GM12878 (cell line): ENCODE results near the gene STK33. TPM values are rescaled to one million over a fixed set of nuclear protein-coding genes. Genes with fewer than 3 reads are reported as not detected.

ENCODE experiments used
- ATAC-seq: fragments of 200-7000 bp; cut with Tn5 transposase; 3 replicates; pipeline ENCODE4 v1.9.1; 2020; ENCODE audit warnings: mild to moderate bottlenecking, moderate library complexity
- BruUV-seq: library from RNA; stranded (reverse); fragments of 400-500 nt; replicated peaks from 2 replicates; lab custom pipeline; 2021; lab: Mats Ljungman, UMichigan
- CTCF ChIA-PET: fragments of 300-600 bp; sonication (Branson Sonifier 250); formaldehyde crosslinking; extraction: SDS; loops from one replicate; lab custom pipeline; 2021; ENCODE audit warnings: inconsistent platforms; lab: Yijun Ruan, JAX
- POLR2A ChIA-PET: fragments of 350-600 bp; formaldehyde crosslinking; extraction: SDS; loops from one replicate; lab custom pipeline; 2021; ENCODE audit warnings: inconsistent platforms; lab: Charles Lee
- RAD21 ChIA-PET: fragments of 300-600 bp; sonication (Branson Sonifier 250); formaldehyde crosslinking; loops from one replicate; lab custom pipeline; 2023; ENCODE audit warnings: antibody characterized with exemption; ENCODE audit not compliant: unreplicated experiment; lab: Charles Lee
- SMC1A ChIA-PET: fragments of 300-600 bp; sonication (Branson Sonifier 250); formaldehyde crosslinking; loops from one replicate; lab custom pipeline; 2023; ENCODE audit not compliant: unreplicated experiment, uncharacterized antibody; lab: Charles Lee
- DNase-seq: peaks from one replicate; pipeline ENCODE4 v3.0.0-alpha.2; 2011; ENCODE audit warnings: low read depth, low spot score
- FAIRE-seq: peaks from 3 replicates; lab custom pipeline; 2011; peaks lifted over from hg19 to GRCh38; lab: Jason Lieb, UNC
- H2AFZ ChIP-seq: 2 replicates; pipeline ENCODE4 v1.6.0; 2011; ENCODE audit warnings: low read depth, low read length, control low read depth; ENCODE audit not compliant: control insufficient read depth
- H3K27ac ChIP-seq: 2 replicates; pipeline ENCODE4 v1.5.1; 2011; ENCODE audit warnings: control low read depth; ENCODE audit not compliant: control insufficient read depth, insufficient read depth
- H3K27me3 ChIP-seq, 2 experiments: replicated peaks in 1 of 2; 2 replicates each; pipeline versions ENCODE4 v1.6.0 to v1.6.1; 2011; ENCODE audit warnings: low read length in 1 of 2; ENCODE audit not compliant: control insufficient read depth in 2 of 2, insufficient read depth in 2 of 2
- H3K36me3 ChIP-seq, 2 experiments: 2 replicates each; pipeline ENCODE4 v1.5.1; 2011; ENCODE audit warnings: low read length in 1 of 2; ENCODE audit not compliant: control insufficient read depth in 2 of 2, insufficient read depth in 2 of 2
- H3K4me1 ChIP-seq: 2 replicates; pipeline ENCODE4 v1.6.1; 2011; ENCODE audit warnings: mild to moderate bottlenecking, low read length, moderate library complexity, mixed read lengths; ENCODE audit not compliant: control insufficient read depth, insufficient read depth
- H3K4me2 ChIP-seq: 2 replicates; pipeline ENCODE4 v1.6.0; 2011; ENCODE audit warnings: control low read depth; ENCODE audit not compliant: control insufficient read depth, insufficient read depth
- H3K4me3 ChIP-seq: fragments of 200-600 bp; sonication (generic); 2 replicates; pipeline ENCODE4 v1.5.1; 2016
- H3K79me2 ChIP-seq: 2 replicates; pipeline ENCODE4 v1.6.0; 2011; ENCODE audit warnings: low read length; ENCODE audit not compliant: control insufficient read depth, insufficient read depth
- H3K9ac ChIP-seq: 2 replicates; pipeline ENCODE4 v1.8.0; 2011; ENCODE audit warnings: low read length, control low read depth, mixed read lengths; ENCODE audit not compliant: control insufficient read depth, insufficient read depth
- H3K9me3 ChIP-seq: replicated peaks from 3 replicates; pipeline ENCODE4 v1.5.1; 2011; ENCODE audit warnings: mild to moderate bottlenecking, low read length; ENCODE audit not compliant: control insufficient read depth, insufficient read depth
- H4K20me1 ChIP-seq: 2 replicates; pipeline ENCODE4 v1.6.0; 2011; ENCODE audit not compliant: control insufficient read depth, insufficient read depth
- ASH2L ChIP-seq: fragments of 300-600, 200-600 bp; sonication (generic); IDR thresholded peaks from 2 replicates; pipeline ENCODE4 v1.6.1; 2017; ENCODE audit warnings: low read depth, mild to moderate bottlenecking, borderline replicate concordance
- BCL3 ChIP-seq: IDR thresholded peaks from 2 replicates; pipeline ENCODE4 v1.6.1; 2011; ENCODE audit warnings: borderline replicate concordance, low read depth, mild to moderate bottlenecking, moderate library complexity, low read length; ENCODE audit not compliant: insufficient read depth, poor library complexity, severe bottlenecking
- CBX5 ChIP-seq: sonication (generic); IDR thresholded peaks from 2 replicates; pipeline ENCODE4 v1.6.1; 2016; ENCODE audit warnings: low read depth, moderate library complexity, mild to moderate bottlenecking, inconsistent platforms
- CHD1 ChIP-seq: IDR thresholded peaks from 2 replicates; pipeline ENCODE4 v1.6.1; 2012; ENCODE audit warnings: low read depth, low read length, improper control_type of control experiment
- CHD2 ChIP-seq: IDR thresholded peaks from 2 replicates; pipeline ENCODE4 v1.6.1; 2011; ENCODE audit warnings: low read depth, low read length, improper control_type of control experiment, borderline replicate concordance
- ESRRA ChIP-seq: IDR thresholded peaks from 2 replicates; pipeline ENCODE4 v1.6.1; 2012; ENCODE audit warnings: mild to moderate bottlenecking, low read length, improper control_type of control experiment
- FOXM1 ChIP-seq: IDR thresholded peaks from 2 replicates; pipeline ENCODE4 v1.6.1; 2012; ENCODE audit warnings: low read depth, mild to moderate bottlenecking, inconsistent platforms, low read length, moderate library complexity
- GATAD2B ChIP-seq: fragments of 450-650 bp; conservative IDR thresholded peaks from 2 replicates; pipeline ENCODE4 v1.6.1; 2017; ENCODE audit warnings: low read depth, mild to moderate bottlenecking, moderate library complexity
- KDM1A ChIP-seq: fragments of 200-600 bp; sonication (generic); IDR thresholded peaks from 2 replicates; pipeline ENCODE4 v1.6.1; 2016; ENCODE audit warnings: borderline replicate concordance
- MLLT1 ChIP-seq: fragments of 450-650 bp; IDR thresholded peaks from 2 replicates; pipeline ENCODE4 v1.6.1; 2016; ENCODE audit warnings: mild to moderate bottlenecking
- NR2C2 ChIP-seq: IDR thresholded peaks from 2 replicates; pipeline ENCODE4 v1.6.1; 2011; ENCODE audit warnings: borderline replicate concordance, low read depth; ENCODE audit not compliant: control insufficient read depth, insufficient read length
- PAX5 ChIP-seq: IDR thresholded peaks from 2 replicates; pipeline ENCODE4 v1.6.1; 2011; ENCODE audit warnings: low read depth, low read length, borderline replicate concordance
- PAX8 ChIP-seq: fragments of 450-650 bp; IDR thresholded peaks from 2 replicates; pipeline ENCODE4 v1.6.1; 2017; ENCODE audit warnings: mild to moderate bottlenecking, moderate library complexity
- RELB ChIP-seq: fragments of 450-650 bp; IDR thresholded peaks from 2 replicates; pipeline ENCODE4 v1.6.1; 2017; ENCODE audit warnings: low read depth, mild to moderate bottlenecking, moderate library complexity
- SUPT20H ChIP-seq: IDR thresholded peaks from 2 replicates; pipeline ENCODE4 v1.6.1; 2011; ENCODE audit warnings: low read depth, mild to moderate bottlenecking, low read length, moderate library complexity, borderline replicate concordance; ENCODE audit not compliant: control insufficient read depth
- ZNF274 ChIP-seq: IDR thresholded peaks from one replicate; pipeline ENCODE4 v1.8.0; 2011; ENCODE audit not compliant: insufficient read length, insufficient read depth
- ZZZ3 ChIP-seq: IDR thresholded peaks from 2 replicates; pipeline ENCODE4 v1.6.1; 2011; ENCODE audit warnings: low read depth; ENCODE audit not compliant: control insufficient read depth, insufficient read length
- WGBS: methylation state at CpG from one replicate; pipeline ENCODE4 v1.1.6; 2016; ENCODE audit warnings: low lambda C conversion rate; ENCODE audit not compliant: insufficient replicate concordance, insufficient coverage; ENCODE audit errors: missing lambda C conversion rate; 5-methylcytosine and 5-hydroxymethylcytosine counted together
- in situ Hi-C: fragments of 300-500 bp; cut with MboI; formaldehyde crosslinking; loops from 9 replicates; pipeline ENCODE4 v1.14.3; 2018; ENCODE audit warnings: mixed read lengths
- intact Hi-C: fragments of 100-400 bp; cut with micrococcal nuclease; formaldehyde crosslinking; loops from one replicate; pipeline ENCODE4 v1.14.2; 2022; ENCODE audit not compliant: unreplicated experiment
- polyA plus RNA-seq, 11 experiments: library from polyadenylated mRNA; depleted of rRNA in 4 of 11; unstranded in 6 of 11; stranded (reverse) in 5 of 11; fragments of >200 nt; fragmentation: Nextera tagmentation in 4 of 11; fragmentation: Illumina TruSeq in 1 of 11; extraction: Ambion mirVana in 4 of 11; extraction: Trizol in 1 of 11; gene quantifications; 1 replicate in 1 of 11; 2 replicates in 10 of 11; pipeline versions ENCODE4 v1.2.1 to v1.2.3, GENCODE V29; 2011 to 2016; ENCODE audit warnings: inconsistent platforms in 2 of 11, missing spikeins in 2 of 11, low read depth in 1 of 11
- total RNA-seq, 4 experiments: library from RNA; depleted of rRNA in 3 of 4; stranded (reverse); fragments of >200 nt in 3 of 4; fragmentation: Illumina TruSeq in 1 of 4; extraction: Trizol in 1 of 4; gene quantifications; 2 replicates each; pipeline versions ENCODE4 v1.2.1 to v1.2.3, GENCODE V29; 2013 to 2021

The STK33 gene
- total and polyA plus RNA-seq, 10 of the 15 experiments (the other 5 are each of a cell fraction or from before 2014, with no cell fraction given), result 5.2 to 27.3 (median 18.3) TPM

GRCh38 chr11:8584511-8584910 lies 9.5 kb downstream of the STK33 start (continued):
- TF ChIP-seq RELB, result no peak
- TF ChIP-seq FOXM1, result no peak
- no peak for TF ChIP-seq PAX5
- TF ChIP-seq NR2C2, result no peak
- TF ChIP-seq MLLT1, result no peak
- no peak for TF ChIP-seq ZNF274
- TF ChIP-seq, all 136 proteins: peak for 0

- ChIA-PET SMC1A (interaction anchor here (0.6 to 2.3 kb wide), 4 partner anchors 14 to 201 kb away, joined by 3 to 9 read pairs (median 3); no protein-coding TSS in a partner anchor), CTCF (interaction anchor here (0.7 to 3.2 kb wide), 3 partner anchors 10 to 17 kb away, joined by 3 to 17 read pairs (median 6); partner anchors contain the start of gene STK33), RAD21 (interaction anchor here (0.7 to 1.5 kb wide), 2 partner anchors 9 to 90 kb away, joined by 3 read pairs; no protein-coding TSS in a partner anchor), POLR2A (interaction anchor here (0.7 kb wide), 1 partner anchor 23 kb away, joined by 4 read pairs; no protein-coding TSS in a partner anchor)
- no peaks in the 10 kb centered on the region; a peak in 2 of 4 replicates for H3K36me3 ChIP-seq
- no peaks in the 10 kb centered on the region for H3K4me1 ChIP-seq
- no peak overlapping the region for H3K4me3 ChIP-seq
- no TSS peak for BruUV-seq
- FAIRE-seq (no peak), DNase-seq (no peak), ATAC-seq (no peak)
- in situ Hi-C loops, result no loop called here
- H3K9me3 ChIP-seq, result peaks cover 3% of the 10 kb centered on the region
- H2AFZ ChIP-seq, result no peak overlapping the region
- intact Hi-C loops, result no loop called here
- H3K4me2 ChIP-seq, result no peak overlapping the region
- no peaks in the 10 kb centered on the region for H3K27me3 ChIP-seq
- no peaks in the 10 kb centered on the region for H4K20me1 ChIP-seq
- H3K27ac ChIP-seq, result no peak overlapping the region
- H3K9ac ChIP-seq, result no peak overlapping the region
- 94% methylated on average over 1 of the region's 1 CpG for WGBS
- H3K79me2 ChIP-seq, result no peaks in the 10 kb centered on the region
- TF ChIP-seq ASH2L (no peak), BCL3 (no peak), CHD1 (no peak), PAX8 (no peak), CBX5 (no peak), ZZZ3 (no peak), KDM1A (no peak), CHD2 (no peak), ESRRA (no peak), GATAD2B (no peak), SUPT20H (no peak)
Measured at GRCh38 chr11:8584082-8584481, 9.9 kb downstream of the STK33 start.
